Epithelial cell of proximal tubule (primary cell): ENCODE results near the gene PRPF4. TPM values are rescaled to one million over a fixed set of nuclear protein-coding genes. Genes with fewer than 3 reads are reported as not detected.
A peak's percentile ranks its signal among the peaks of the same experiment; 100 is the strongest.

ENCODE experiments used
- DNase-seq: peaks from one replicate; pipeline ENCODE4 v3.0.0-alpha.2; 2011; ENCODE audit warnings: low read depth
- H3K4me3 ChIP-seq: 2 replicates; pipeline ENCODE4 v1.5.1; 2011; ENCODE audit warnings: low read depth, mild to moderate bottlenecking, low read length
- total RNA-seq: library from RNA; depleted of rRNA; stranded (reverse); fragments of >200 nt; gene quantifications from 2 replicates; pipeline ENCODE4 v1.2.3, GENCODE V29; 2015
- TF ChIP-seq, protein P1 (sequence below): conservative IDR thresholded peaks from 2 replicates; pipeline ENCODE4 v1.5.1; 2012; ENCODE audit warnings: low read depth, mild to moderate bottlenecking, low read length

The PRPF4 gene
- total RNA-seq, 1 donor from 2014 or later = 29.1 TPM

DNA sequence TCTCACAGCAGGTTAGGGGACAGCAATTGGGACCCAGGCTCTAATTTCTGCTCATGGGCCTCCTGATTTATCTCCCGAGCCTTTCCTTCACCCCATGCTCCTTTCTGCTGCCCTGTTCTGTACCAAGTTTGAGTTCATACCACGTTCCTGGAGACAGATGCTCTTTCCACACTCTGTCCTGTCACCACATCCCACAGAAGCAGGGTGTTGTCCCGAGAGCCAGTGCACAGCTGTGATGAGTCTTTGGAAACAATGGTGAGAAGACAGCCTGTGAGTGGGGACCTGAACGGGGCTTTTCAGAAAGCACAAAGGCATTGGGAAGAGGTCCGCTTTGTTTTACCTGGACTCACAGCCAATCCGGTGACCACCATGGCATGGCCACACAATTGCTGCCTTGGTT lies 47.2 kb downstream of the PRPF4 start:
- TF ChIP-seq, protein P1, sequence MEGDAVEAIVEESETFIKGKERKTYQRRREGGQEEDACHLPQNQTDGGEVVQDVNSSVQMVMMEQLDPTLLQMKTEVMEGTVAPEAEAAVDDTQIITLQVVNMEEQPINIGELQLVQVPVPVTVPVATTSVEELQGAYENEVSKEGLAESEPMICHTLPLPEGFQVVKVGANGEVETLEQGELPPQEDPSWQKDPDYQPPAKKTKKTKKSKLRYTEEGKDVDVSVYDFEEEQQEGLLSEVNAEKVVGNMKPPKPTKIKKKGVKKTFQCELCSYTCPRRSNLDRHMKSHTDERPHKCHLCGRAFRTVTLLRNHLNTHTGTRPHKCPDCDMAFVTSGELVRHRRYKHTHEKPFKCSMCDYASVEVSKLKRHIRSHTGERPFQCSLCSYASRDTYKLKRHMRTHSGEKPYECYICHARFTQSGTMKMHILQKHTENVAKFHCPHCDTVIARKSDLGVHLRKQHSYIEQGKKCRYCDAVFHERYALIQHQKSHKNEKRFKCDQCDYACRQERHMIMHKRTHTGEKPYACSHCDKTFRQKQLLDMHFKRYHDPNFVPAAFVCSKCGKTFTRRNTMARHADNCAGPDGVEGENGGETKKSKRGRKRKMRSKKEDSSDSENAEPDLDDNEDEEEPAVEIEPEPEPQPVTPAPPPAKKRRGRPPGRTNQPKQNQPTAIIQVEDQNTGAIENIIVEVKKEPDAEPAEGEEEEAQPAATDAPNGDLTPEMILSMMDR = no peak
- DNase-seq = no peak
- H3K4me3 ChIP-seq = no peak overlapping the region

DNA sequence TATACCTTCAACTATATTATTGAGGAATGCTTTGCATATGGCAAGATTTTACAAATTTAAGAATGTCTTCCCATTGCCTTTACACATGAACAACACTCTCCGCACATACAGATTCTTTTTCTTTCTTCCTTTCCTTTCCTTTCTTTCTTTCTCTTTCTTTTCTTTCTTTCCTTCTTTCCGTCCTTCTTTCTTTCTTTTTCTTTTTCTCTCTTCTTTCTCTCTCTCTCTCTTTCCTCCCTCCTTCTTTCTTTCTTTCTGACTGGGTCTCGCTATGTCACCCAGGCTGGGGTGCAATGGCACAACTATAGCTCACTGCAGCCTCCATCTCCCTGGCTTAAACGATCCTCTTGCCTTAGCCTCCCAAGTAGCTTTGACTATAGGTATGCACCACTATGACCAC lies 50.8 kb downstream of the PRPF4 start:
- H3K4me3 ChIP-seq = no peak overlapping the region
- no peak for DNase-seq
- TF ChIP-seq, protein P1 = no peak

DNA sequence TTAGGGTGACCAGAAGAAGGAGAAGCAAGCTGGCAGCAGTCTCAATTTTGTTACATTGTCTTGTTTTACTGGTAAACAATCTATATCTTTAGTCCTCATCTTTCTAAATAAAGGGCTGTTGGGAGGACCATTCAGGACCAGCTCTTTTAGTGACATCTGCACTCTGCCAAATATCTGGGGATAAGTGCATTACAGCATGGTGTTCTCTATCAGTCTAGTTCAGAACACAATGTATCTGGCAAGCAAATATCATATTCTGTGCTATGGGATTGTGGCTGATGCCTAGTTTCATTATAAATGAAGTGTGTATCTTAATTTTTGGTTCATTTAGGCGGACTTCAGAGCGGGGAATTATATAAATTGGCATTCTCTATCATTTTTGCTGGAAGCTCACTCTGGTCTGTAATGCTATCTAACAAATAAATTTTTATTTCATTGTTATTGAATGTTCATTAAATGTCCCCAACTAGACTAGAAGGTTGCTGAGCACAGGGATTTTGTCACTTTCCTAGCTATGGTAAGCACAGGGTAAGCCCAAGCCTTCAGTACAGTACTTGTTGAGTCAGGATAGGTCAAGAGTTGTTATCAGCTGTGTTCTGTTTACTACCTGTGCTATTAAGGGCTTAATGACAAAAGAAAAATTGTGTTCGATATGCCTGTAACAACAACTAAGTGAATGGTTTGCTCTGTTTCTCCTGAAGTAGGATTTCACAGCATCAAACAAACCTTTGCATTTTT lies 52.8 kb downstream of the PRPF4 start:
- DNase-seq = no peak
- TF ChIP-seq, protein P1 = no peak
- H3K4me3 ChIP-seq = no peak overlapping the region

DNA sequence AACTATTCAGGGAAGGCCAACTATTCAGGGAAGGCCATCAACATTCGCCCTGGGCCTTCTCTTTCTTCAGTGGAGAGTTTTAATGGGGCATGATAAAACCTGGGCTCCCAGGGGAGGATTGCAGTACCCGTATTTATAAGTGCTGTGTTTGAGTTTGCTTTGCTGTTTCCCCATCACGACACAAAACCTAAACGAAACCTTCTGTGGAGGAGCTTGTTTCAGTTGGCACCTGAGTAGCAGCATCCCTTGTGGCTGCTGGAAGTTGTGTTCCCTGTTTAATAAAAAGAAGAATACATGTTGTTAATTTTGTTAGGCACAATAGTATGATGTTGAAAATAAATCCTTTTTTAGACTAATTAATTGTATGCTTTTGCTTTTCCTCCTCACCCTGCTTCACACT lies 56.3 kb downstream of the PRPF4 start:
- no peak overlapping the region for H3K4me3 ChIP-seq
- DNase-seq = no peak
- TF ChIP-seq, protein P1 = no peak

DNA sequence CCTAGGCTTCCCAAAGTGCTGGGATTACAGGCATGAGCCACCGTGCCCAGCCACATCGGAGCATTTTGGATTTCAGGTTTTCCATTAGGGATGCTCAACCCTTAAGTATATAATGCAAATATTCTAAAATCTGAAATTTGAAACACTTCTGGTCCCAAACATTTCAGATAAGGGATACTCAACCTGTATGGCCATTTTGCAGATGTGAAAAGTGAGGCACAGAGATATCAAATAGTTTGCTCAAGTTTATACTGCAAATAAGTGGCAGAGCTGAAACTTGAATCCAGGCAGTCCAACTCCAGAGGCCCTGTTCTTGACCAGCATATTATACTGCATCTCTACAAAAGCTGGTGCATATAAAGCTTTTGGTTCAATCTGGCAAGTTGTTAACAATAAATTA lies 62.3 kb downstream of the PRPF4 start:
- H3K4me3 ChIP-seq = no peak overlapping the region
- no peak for DNase-seq
- TF ChIP-seq, protein P1 = no peak

DNA sequence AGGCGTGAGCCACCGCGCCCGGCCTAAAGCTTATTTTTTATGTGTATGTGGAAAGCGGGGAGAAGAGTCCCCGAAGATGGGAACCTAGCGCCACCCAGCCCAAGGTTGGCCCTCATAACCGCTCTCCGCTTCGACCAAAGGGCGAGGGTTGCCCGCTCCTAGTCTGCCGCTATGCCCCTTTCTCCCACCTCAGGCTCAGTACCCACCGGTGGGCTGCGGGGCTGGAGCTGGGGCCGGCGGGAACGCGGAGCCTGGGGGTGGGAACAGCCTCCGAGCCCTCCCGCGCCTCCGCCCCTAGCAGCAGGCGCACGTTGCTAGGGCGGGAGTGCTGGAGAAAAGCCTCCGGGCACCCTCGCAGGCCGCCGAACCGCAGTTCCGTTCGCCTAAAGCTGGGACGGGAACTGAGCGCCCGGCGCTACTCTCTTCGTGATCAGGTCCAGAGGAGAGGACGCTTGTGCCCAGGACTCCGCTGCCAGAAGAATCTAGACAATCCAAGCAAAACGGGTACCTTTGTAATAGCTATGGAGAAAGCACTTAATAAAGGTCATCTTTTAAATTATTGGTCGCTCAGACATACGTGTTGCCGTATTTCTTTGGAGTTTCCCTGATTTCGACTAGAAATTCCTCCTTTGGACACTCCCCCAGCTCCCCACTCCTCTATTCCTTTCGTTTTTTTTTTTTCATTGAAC lies 64.7 kb downstream of the PRPF4 start, which contains the start of gene WDR31:
WDR31 (minus strand) TSS at position 265 of the 689 bp plus-strand sequence. CDS start 8,253 bp downstream, outside the sequence.
- TF ChIP-seq, protein P1 = no peak
- H3K4me3 ChIP-seq = peak within 1 kb of the TSS; percentile 74
- no peak for DNase-seq
